ENCODE measurements around the gene ANKFN1.

Gene ANKFN1

DNA sequence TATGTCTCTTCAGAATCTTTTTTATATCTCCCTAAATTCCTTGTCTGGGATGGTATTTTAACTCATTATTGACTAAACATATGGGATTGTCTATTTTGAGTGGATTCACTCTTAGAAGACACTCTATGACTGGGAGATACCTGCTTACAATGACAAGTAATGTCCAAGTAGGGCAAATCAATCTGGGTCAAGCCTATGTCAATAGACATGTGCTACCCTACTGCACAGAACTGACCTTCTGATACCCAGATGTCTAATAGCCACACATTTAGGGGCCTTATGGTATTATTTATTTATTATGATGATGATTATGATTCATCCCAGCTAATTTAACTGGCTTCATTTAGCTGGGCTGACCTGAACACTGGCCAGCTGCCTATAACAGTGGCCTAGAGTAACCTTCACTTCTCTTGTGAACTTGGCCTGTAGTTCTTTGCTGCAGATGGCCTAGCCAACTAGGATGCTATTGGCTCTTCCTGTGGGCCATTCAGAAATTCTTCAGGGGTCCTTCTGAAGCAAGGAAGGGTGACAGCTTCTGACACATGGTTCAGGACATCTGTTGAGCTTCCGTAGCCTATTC lies 138.0 kb downstream of the ANKFN1 start:
- no peak for DNase-seq

- DNase-seq = no peak
Measured at GRCh38 chr17:56292010-56292409, 138.7 kb downstream of the ANKFN1 start.

- DNase-seq = no peak
Measured at GRCh38 chr17:56292578-56292977, 139.3 kb downstream of the ANKFN1 start.

DNA sequence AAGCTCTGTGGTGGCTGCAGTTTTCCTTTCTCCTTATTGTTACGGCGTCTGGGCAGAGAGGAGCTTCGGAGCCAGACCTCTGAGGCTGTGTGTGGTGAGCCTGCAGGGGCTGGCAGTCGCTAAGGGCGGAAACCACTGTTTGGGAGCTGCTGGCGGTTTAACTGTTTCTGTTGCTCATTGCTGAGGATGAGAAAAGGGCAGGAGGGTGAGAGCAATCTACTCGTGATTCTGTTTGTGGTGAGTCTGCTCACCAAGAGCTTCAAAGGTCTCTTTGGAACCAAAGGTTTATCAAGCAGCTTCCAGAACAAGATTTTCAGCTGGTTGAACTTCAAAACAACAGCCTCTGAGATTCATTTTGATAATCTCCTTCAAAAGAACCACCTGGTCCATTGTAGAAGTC lies 143.9 kb downstream of the ANKFN1 start:
- DNase-seq = peak; percentile 53

- no peak for DNase-seq
Measured at GRCh38 chr17:56298846-56299245, 145.6 kb downstream of the ANKFN1 start.

GRCh38 chr17:56300144-56300543 lies 146.9 kb downstream of the ANKFN1 start:
- no peak for DNase-seq

GRCh38 chr17:56305007-56305406 lies 151.7 kb downstream of the ANKFN1 start:
- DNase-seq = no peak

DNA sequence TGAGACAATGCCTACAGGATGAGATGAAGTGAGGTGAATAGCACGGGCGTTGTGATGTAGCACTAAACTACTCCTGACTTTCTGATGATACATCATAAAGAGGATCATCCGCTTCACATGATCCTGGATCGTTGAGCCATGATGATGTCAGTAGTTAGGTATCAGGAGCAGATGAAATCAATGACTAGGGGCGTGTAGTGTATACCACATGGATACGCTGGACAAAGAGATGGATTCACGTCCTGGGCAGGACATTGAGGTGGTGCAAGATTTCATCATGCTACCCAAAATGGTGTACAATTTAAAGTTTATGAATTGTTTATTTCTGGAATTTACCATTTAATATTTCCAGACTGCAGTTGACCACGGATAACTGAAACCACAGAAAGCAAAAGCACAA lies 156.6 kb downstream of the ANKFN1 start:
- no peak for DNase-seq

DNA sequence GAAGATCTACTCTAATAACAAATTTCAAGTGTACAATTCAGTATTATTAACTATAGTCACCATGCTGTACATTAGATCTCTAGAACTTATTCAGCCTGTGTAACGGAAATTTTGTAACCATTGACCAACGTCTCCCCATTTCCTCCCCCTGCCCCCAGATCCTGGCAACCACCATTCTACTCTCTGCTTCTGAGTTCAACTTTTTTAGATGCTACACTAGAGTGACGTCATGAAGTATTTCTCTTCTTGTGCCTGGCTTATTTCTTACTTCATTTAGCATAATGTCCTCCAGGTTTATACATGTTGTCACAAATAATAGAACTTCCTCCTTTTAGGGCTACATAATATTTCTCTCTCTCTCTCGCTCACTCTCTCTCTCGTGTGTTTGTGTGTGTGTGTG lies 157.5 kb downstream of the ANKFN1 start:
- no peak for DNase-seq

DNA sequence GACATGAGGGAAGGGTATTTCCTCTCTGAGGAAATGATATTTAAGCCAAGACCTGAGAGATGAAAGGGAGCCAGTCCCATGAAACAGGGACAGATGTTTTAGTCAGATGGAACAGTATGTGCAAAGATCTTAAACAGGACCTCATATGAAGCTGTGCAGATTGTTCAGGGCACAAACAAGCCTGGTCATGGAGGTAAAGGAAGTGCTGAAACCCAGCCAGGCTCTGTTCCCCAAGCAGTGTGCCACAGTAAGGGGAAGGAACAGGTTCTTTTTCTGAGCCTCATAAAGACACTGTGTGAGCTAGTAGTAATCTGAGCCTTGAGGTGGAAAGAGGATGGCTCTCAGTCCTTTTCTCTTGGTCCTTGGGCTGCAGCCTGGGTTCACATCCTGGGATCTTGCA lies 159.9 kb downstream of the ANKFN1 start:
- no peak for DNase-seq

GRCh38 chr17:56314026-56314425 lies 160.8 kb downstream of the ANKFN1 start:
- DNase-seq = no peak

- no peak for DNase-seq
Measured at GRCh38 chr17:56314984-56315602, 161.8 kb downstream of the ANKFN1 start.

DNA sequence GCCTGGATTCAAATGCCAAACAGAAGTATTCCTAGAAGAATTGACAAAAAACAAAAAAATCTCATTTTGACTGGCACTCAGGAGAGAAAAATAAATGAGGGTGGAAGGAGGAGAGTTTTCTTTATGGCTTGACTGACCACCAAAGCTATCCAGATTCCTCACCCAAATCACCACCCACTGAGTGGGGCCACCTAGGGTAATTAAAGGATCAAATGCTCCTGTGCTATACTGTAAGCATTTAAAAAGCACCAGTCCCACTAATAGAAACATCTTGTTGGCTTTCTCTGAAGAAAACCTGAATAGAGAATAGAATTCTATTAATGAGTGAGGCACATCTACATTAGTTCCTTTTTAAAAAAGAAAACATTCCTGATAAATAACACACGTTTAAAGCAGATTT lies 163.3 kb downstream of the ANKFN1 start:
- DNase-seq = no peak

GRCh38 chr17:56317351-56318208 lies 164.3 kb downstream of the ANKFN1 start:
- no peak for DNase-seq

GRCh38 chr17:56319531-56319930 lies 166.3 kb downstream of the ANKFN1 start:
- no peak for DNase-seq

DNA sequence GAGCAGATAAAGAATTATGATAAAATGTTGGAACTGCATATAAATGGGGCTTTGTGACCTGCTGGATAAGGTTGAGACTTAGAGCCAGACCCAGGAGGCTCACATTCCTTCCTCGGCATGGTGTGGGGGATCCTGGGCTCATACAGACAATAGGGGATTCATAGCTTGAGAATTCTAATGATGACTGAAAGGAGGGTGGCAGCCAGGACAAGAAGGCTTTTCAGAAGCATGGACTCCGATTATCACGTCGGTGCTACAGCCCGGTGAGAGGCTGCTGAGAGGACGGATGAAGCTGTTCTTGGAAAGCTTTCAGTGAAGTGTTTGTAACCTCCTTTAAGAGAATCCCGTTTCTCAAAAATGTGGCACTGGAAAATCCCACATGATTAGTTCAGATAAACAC lies 167.2 kb downstream of the ANKFN1 start:
- no peak for DNase-seq

DNA sequence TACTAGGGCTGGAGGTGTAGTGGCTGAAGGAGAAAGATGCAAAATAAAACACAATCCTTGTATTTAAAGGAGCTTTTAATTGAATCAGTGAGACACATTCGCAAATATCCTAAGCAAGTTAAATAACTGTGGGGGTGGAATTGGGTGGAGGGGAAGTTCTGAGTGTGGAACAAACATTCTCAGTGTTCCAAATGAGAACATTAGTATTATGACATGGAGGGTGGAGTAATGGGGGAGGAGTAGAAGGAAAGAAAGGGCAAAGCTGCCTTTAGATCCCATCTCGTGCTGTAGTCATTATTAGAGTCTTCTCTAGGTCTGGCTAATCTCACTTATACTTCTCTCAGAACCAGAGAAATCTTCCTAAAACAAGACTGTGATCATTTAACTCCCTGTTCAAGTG lies 169.7 kb downstream of the ANKFN1 start:
- no peak for DNase-seq

GRCh38 chr17:56324676-56325075 lies 171.4 kb downstream of the ANKFN1 start:
- DNase-seq = no peak

GRCh38 chr17:56325313-56326000 lies 172.2 kb downstream of the ANKFN1 start:
- no peak for DNase-seq

GRCh38 chr17:56326001-56326359 lies 172.7 kb downstream of the ANKFN1 start:
- DNase-seq = no peak

DNA sequence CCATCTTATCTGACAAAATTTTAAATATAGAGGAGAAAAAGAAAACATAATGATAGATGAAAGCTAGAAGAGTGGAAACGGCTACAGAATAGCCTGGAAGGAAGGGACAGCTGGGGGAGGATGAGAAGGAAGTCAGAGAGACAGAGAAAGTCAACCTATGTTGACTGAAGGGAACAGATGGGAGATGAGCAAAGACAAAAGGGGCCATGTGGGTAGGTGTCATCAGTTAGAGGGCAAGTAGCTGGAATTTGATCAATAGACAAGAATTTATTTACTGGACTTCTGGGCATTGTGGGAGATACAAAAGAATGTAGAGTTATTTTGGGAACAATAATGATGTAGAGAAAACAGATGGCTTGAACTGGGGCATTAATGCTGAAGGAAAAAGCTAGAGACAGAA lies 194.4 kb downstream of the ANKFN1 start:
- DNase-seq = no peak

DNA sequence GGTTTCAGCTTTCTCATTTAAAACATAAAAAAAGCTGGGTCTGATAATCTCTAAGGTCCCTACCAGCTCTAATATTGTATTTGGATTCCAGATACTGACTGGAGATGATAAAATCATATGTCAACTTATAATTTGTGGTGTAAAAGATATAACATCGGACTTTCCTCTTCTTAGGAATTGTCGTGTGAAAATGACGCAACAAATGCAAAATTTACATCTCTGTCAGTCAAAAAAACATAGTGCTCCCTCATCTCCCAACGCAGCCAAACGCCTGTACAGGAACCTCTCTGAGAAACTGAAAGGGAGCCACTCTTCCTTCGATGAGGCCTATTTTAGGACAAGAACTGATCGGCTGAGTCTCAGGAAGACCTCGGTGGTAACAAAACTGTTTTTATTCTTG lies 197.3 kb downstream of the ANKFN1 start:
- no peak for DNase-seq

DNA sequence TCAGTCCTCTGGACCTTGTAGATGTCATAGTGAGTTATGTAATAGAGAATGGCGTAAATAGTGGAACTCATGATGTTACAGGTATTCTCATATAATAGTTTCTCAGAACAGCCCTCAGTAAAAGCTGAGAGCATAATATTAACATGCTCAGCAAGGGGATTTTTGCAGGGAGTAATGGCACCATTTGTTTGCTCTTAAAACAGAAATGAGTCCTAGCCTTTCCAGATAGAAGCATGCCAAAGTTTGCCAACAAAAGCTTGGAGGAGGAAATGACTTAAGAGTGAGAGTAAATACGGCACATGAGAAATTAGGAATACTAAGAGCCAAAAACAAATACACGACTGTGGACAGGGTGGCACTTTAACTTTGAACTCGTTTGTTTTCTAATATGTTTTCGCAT lies 198.4 kb downstream of the ANKFN1 start:
- no peak for DNase-seq

- no peak for DNase-seq
Measured at GRCh38 chr17:56358651-56359050, 205.4 kb downstream of the ANKFN1 start.

Measured in femur (tissue), 1 donor.